A549 (cell line): ENCODE results near the gene MPPED1.

Source experiments
- CEBPB ChIP-seq, 2 experiments: fragments of >200 bp in 1 of 2; sonication (Bioruptor Twin) in 1 of 2; formaldehyde crosslinking in 1 of 2; IDR thresholded peaks; 2 replicates each; pipeline ENCODE4 v1.6.1; 2012 to 2016
- CTCF ChIP-seq: fragments of >200 bp; sonication (Bioruptor Twin); formaldehyde crosslinking; IDR thresholded peaks from 3 replicates; pipeline ENCODE4 v1.5.1; 2016
- ELK1 ChIP-seq: fragments of 150-350 bp; IDR thresholded peaks from 2 replicates; pipeline ENCODE4 v1.6.1; 2014; ENCODE audit warnings: low read depth, mild to moderate bottlenecking, low read length
- FOSL2 ChIP-seq, 2 experiments: fragments of 450-650 bp in 1 of 2; fragments of >200 bp in 1 of 2; sonication (Bioruptor Twin) in 1 of 2; formaldehyde crosslinking; IDR thresholded peaks; 2 replicates each; pipeline versions ENCODE4 v1.5.0 to v1.6.1; 2016 to 2020; ENCODE audit warnings: mild to moderate bottlenecking in 1 of 2, moderate library complexity in 1 of 2
- MAFK ChIP-seq: fragments of 450-650 bp; IDR thresholded peaks from 2 replicates; pipeline ENCODE4 v1.6.1; 2014; ENCODE audit not compliant: partially characterized antibody
- MYC ChIP-seq: IDR thresholded peaks from 2 replicates; pipeline ENCODE4 v1.6.1; 2012; ENCODE audit warnings: mild to moderate bottlenecking, inconsistent platforms, low read length, improper control_type of control experiment, borderline replicate concordance
- NPAS2 ChIP-seq: fragments of 250-450 bp; sonication (Bioruptor Pico); IDR thresholded peaks from 2 replicates; pipeline ENCODE4 v1.8.0; 2022; ENCODE audit warnings: mild to moderate bottlenecking, moderate library complexity, borderline replicate concordance
- NR3C1 ChIP-seq: fragments of >200 bp; sonication (Bioruptor Twin); formaldehyde crosslinking; IDR thresholded peaks from 3 replicates; pipeline ENCODE4 v1.6.1; 2017
- POLR2A ChIP-seq: IDR thresholded peaks from 2 replicates; pipeline ENCODE4 v1.6.1; 2012; ENCODE audit warnings: mild to moderate bottlenecking, low read length
- POLR2AphosphoS2 ChIP-seq: conservative IDR thresholded peaks from 2 replicates; pipeline ENCODE4 v1.6.1; 2012; ENCODE audit warnings: low read length, improper control_type of control experiment, inconsistent platforms
- REST ChIP-seq: fragments of 200-600 bp; sonication (generic); IDR thresholded peaks from 2 replicates; pipeline ENCODE4 v1.6.1; 2016; ENCODE audit warnings: antibody characterized with exemption, mild to moderate bottlenecking, moderate library complexity

- TF ChIP-seq CTCF = no peak
- TF ChIP-seq POLR2A = no peak
- no peak for TF ChIP-seq MYC
- no peak for TF ChIP-seq MAFK
- TF ChIP-seq POLR2AphosphoS2 = no peak
- no peak for TF ChIP-seq CEBPB (IDR thresholded peaks at IDR 0.05)
- TF ChIP-seq ELK1 = no peak
- TF ChIP-seq NPAS2 (CRISPR knock-in tag) = no peak
- no peak for TF ChIP-seq REST
- TF ChIP-seq FOSL2 (IDR thresholded peaks at IDR 0.05) = no peak
- no peak for TF ChIP-seq FOSL2 (CRISPR knock-in tag; IDR thresholded peaks at IDR 0.05)
- TF ChIP-seq NR3C1 = no peak
Measured at GRCh38 chr22:43498856-43499253, 87.0 kb downstream of the MPPED1 start.
